Measurements from ENCODE around the gene SHC3.

- no peak for TF ChIP-seq EZH2phosphoT487 (IDR thresholded peaks at IDR 0.05; ENCODE audit: insufficient read depth, low read depth)
- no peak for TF ChIP-seq EZH2 (IDR thresholded peaks at IDR 0.05; ENCODE audit: insufficient read depth, poor library complexity, severe bottlenecking)
These were observed 156.4 kb downstream of the SHC3 start for GRCh38 chr9:89022001-89022759.
